DLD1 (cell line): ENCODE results near the gene C4B.

ENCODE experiments used
- in situ Hi-C: cut with HindIII; loops from 2 replicates; pipeline ENCODE4 v1.10.0; 2017; ENCODE audit warnings: low sequenced_read_pairs

The C4B gene

GRCh38 chr6:32081168-32081990 is 66.8 kb downstream of the C4B start:
- in situ Hi-C loops, result no loop called here

- in situ Hi-C loops, result no loop called here
Observed at GRCh38 chr6:32082478-32082877, 67.9 kb downstream of the C4B start.

GRCh38 chr6:32082935-32083334 is 68.3 kb downstream of the C4B start:
- in situ Hi-C loops, result no loop called here

- in situ Hi-C loops, result no loop called here
Observed at GRCh38 chr6:32083812-32084768, 69.5 kb downstream of the C4B start.

- in situ Hi-C loops, result no loop called here
Observed at GRCh38 chr6:32084780-32085179, 70.2 kb downstream of the C4B start.
